ENCODE results near the gene EXOC4. TPM values are rescaled to one million over a fixed set of nuclear protein-coding genes. Genes with fewer than 3 reads are reported as not detected.

Gene EXOC4
- total RNA-seq, 3 donors from 2014 or later: 63.9 to 90.2 (median 89.5) TPM

DNA sequence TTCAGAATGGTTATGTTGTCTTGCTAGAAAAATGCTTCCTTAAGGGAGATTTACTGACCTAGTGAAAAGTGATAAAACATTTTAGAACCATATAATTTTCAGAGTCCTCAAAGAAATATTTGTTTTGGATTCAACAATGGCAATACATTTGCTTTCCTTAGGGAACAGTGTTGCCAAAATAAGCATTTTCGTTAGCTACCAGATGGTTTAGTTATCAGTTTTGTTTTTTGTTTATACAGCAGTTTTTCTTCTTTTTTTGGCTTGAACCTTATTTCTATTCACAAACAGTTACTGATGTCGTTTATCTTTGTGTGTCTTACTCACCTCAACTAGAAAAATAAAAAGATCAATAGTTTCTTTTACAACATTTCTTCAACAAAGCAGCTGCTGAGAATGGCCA lies 48.6 kb downstream of the EXOC4 start:
- DNase-seq (no peak), ATAC-seq (no peak)
- Histone ChIP-seq H3K4me3 (no peak overlapping the region), H3K36me3 (ENCODE audit: low read depth) (no peaks in the 10 kb centered on the region), H3K9me3 (no peaks in the 10 kb centered on the region), H3K4me1 (ENCODE audit: low read depth) (no peaks in the 10 kb centered on the region)
- intact Hi-C loops (cut with DNase I, micrococcal nuclease): no loop called here
- TF ChIP-seq, protein P1, sequence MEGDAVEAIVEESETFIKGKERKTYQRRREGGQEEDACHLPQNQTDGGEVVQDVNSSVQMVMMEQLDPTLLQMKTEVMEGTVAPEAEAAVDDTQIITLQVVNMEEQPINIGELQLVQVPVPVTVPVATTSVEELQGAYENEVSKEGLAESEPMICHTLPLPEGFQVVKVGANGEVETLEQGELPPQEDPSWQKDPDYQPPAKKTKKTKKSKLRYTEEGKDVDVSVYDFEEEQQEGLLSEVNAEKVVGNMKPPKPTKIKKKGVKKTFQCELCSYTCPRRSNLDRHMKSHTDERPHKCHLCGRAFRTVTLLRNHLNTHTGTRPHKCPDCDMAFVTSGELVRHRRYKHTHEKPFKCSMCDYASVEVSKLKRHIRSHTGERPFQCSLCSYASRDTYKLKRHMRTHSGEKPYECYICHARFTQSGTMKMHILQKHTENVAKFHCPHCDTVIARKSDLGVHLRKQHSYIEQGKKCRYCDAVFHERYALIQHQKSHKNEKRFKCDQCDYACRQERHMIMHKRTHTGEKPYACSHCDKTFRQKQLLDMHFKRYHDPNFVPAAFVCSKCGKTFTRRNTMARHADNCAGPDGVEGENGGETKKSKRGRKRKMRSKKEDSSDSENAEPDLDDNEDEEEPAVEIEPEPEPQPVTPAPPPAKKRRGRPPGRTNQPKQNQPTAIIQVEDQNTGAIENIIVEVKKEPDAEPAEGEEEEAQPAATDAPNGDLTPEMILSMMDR (IDR thresholded peaks at IDR 0.05): no peak

DNA sequence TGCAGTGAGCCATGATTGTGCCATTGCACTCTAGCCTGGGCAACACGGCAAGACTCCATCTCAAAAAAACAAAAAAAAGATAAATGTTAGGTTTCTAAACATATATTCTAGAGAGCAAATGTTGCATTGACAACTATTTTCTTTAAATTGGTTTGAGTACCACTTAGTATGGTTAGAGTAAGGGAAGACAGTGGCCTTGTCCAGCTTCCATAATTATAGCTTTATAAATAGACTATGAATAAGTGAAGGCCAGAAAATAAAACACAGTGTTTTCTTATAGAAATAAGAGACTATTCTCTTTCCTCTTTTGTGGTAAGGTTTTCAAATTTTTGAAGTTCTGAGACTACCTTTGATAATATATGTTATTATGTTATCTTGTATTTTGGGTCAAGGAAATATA lies 50.5 kb downstream of the EXOC4 start:
- intact Hi-C loops (cut with DNase I, micrococcal nuclease): no loop called here
- H3K4me3 ChIP-seq: no peak overlapping the region
- TF ChIP-seq, protein P1 (IDR thresholded peaks at IDR 0.05): no peak

DNA sequence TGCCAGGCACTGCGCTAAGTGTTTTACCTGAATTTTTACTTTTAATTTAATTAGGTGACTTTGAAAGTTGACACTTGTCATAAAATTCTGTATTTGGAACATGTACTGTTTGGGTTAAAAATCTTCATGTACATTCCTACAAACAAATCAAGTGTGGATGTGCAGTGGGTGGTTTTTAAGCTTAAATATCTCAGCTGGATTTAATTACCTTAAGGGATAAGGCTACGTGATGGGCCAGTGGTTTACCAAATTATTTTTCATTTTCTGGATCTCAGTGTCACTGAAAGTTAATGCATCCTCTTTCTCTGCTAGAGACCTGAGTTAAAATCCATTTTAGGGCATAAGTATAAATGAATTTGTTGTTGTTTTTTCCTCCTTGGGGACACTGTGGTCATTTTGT lies 51.1 kb downstream of the EXOC4 start:
- no peaks in the 10 kb centered on the region for H3K4me1 ChIP-seq (ENCODE audit: low read depth)
- TF ChIP-seq, protein P1 (IDR thresholded peaks at IDR 0.05): no peak
- ATAC-seq (no peak), DNase-seq (no peak)
- H3K36me3 ChIP-seq (ENCODE audit: low read depth): no peaks in the 10 kb centered on the region
- intact Hi-C loops (cut with DNase I, micrococcal nuclease): no loop called here
- H3K9me3 ChIP-seq: no peaks in the 10 kb centered on the region
- H3K4me3 ChIP-seq: no peak overlapping the region

More for the DNA sequence above, 50.5 kb downstream of the EXOC4 start:
- Histone ChIP-seq H3K36me3 (ENCODE audit: low read depth) (no peaks in the 10 kb centered on the region), H3K9me3 (no peaks in the 10 kb centered on the region), H3K4me1 (ENCODE audit: low read depth) (no peaks in the 10 kb centered on the region)
- ATAC-seq (no peak), DNase-seq (no peak)

DNA sequence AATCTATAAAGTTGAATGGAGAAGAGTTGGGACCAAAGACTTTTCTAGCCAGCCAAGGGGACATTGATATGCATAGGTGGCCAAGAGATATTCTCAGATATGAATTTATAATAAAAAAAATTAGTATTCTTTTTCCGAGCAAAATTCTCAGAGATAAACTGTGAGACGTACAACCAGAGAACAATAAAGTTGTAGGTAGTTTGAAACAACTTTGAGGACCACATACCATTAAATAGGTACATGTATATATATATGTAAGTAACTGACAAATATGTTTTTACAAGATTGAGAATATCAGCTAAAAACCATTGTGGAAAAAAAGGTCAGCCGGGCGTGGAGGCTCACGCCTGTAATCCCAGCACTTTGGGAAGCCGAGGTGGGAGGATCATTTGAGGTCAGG lies 56.5 kb downstream of the EXOC4 start:
- intact Hi-C loops (cut with DNase I, micrococcal nuclease): no loop called here
- H3K36me3 ChIP-seq (ENCODE audit: low read depth): no peaks in the 10 kb centered on the region
- ATAC-seq (no peak), DNase-seq (no peak)
- no peak overlapping the region for H3K4me3 ChIP-seq
- TF ChIP-seq, protein P1 (IDR thresholded peaks at IDR 0.05): no peak
- H3K4me1 ChIP-seq (ENCODE audit: low read depth): no peaks in the 10 kb centered on the region
- H3K9me3 ChIP-seq: no peaks in the 10 kb centered on the region

DNA sequence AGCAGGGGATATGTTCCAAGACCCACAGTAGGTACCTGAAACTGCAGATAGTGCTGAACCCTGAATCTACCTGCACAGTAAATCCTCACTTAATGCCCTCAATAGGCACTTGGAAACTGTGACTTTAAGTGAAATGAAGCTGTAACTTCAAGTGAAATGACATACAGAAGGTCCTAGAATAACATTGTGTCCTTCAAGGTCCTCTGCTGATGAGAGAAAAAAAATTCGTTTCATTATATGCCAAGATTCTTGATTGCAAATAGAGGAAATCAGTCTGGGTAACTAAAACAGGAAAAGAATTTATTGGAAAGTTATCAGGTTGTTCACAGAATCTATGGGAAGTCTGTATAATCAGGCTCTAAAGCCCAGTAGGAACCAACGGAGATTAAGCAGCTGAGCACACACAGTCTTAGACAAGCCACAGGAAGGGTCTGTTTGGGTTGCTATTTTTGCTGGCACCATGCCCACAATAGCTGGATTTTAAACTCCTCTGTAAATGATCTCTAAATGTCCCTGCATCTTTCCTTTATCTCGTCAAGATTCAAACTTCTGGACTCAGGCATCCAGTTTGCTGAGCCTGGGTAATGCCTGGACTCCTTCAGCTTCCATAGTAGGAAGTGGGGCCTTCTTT lies 57.5 kb downstream of the EXOC4 start:
- Histone ChIP-seq H3K36me3 (ENCODE audit: low read depth) (no peaks in the 10 kb centered on the region), H3K9me3 (no peaks in the 10 kb centered on the region), H3K4me1 (ENCODE audit: low read depth) (no peaks in the 10 kb centered on the region), H3K4me3 (no peak overlapping the region)
- ATAC-seq: no peak
- intact Hi-C loops (cut with DNase I, micrococcal nuclease): no loop called here
- TF ChIP-seq, protein P1 (IDR thresholded peaks at IDR 0.05): no peak
- DNase-seq: peak in 1 of 3 donors; percentile 4

DNA sequence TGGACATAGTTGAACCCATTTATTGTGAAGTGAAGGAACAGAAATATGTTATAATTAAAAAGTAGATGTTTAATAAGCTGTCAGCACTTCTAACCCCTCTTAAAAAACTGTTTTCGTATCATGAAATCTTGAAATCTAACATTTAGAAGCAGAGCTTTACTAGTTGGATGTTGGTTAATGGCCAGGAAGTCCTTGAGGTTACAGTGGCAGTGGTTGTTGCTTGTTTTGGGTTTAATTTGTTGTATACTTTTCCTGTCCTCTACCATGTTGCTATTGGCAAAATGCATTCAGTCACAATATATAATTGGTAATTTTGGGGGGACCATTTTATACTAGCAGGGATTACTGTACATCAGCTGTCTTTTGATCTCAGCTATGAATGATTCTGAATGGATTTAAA lies 60.7 kb downstream of the EXOC4 start:
- no peaks in the 10 kb centered on the region for H3K4me1 ChIP-seq (ENCODE audit: low read depth)
- DNase-seq (no peak), ATAC-seq (no peak)
- no peaks in the 10 kb centered on the region for H3K9me3 ChIP-seq
- intact Hi-C loops (cut with DNase I, micrococcal nuclease): no loop called here
- H3K4me3 ChIP-seq: no peak overlapping the region
- no peaks in the 10 kb centered on the region for H3K36me3 ChIP-seq (ENCODE audit: low read depth)
- TF ChIP-seq, protein P1 (IDR thresholded peaks at IDR 0.05): no peak

Data from mucosa of descending colon (tissue), 3 donors.